Cardiac muscle cell (in vitro differentiated cells and primary cell): ENCODE measurements around the gene BET1L. TPM values are rescaled to one million over a fixed set of nuclear protein-coding genes. Genes with fewer than 3 reads are reported as not detected.
"Not testable (repeated sequence)": the region's sequence is repeated elsewhere in the genome, so short reads cannot be mapped to it uniquely, and the experiment has no call there.

Experiments
- DNase-seq, 2 donors: peaks; one replicate each; pipeline versions ENCODE4 v3.0.0 to v3.0.0-alpha.2; 2010 to 2017; ENCODE audit warnings: low read depth in 1 of 2, low spot score in 1 of 2
- H3K27ac ChIP-seq: fragments of 200-600 bp; sonication (generic); 2 replicates; pipeline ENCODE4 v1.5.1; 2016
- H3K27me3 ChIP-seq: fragments of 200-600 bp; sonication (generic); 2 replicates; pipeline ENCODE4 v1.6.0; 2016; ENCODE audit warnings: control low read depth
- H3K36me3 ChIP-seq: fragments of 200-600 bp; sonication (generic); 2 replicates; pipeline ENCODE4 v1.5.1; 2016; ENCODE audit warnings: control low read depth
- H3K4me1 ChIP-seq: fragments of 200-600 bp; sonication (generic); 2 replicates; pipeline ENCODE4 v1.8.1; 2017; ENCODE audit warnings: low read depth, mild to moderate bottlenecking, mixed run types
- H3K4me3 ChIP-seq: fragments of 200-600 bp; sonication (generic); 2 replicates; pipeline ENCODE4 v1.5.1; 2016; ENCODE audit warnings: mild to moderate bottlenecking
- H3K9me3 ChIP-seq: fragments of 200-600 bp; sonication (generic); 2 replicates; pipeline ENCODE4 v1.5.1; 2017; ENCODE audit warnings: low read depth, mild to moderate bottlenecking, control low read depth
- CTCF ChIP-seq: IDR thresholded peaks from 2 replicates; pipeline ENCODE4 v1.5.1; 2012; ENCODE audit warnings: low read depth, mild to moderate bottlenecking, low read length
- polyA plus RNA-seq: library from polyadenylated mRNA; unstranded; fragments of >200 nt; fragmentation: Nextera tagmentation; extraction: Ambion mirVana; gene quantifications from 2 replicates; pipeline ENCODE4 v1.2.1, GENCODE V29; 2016
- total RNA-seq: library from RNA; depleted of rRNA; stranded (reverse); fragments of >200 nt; gene quantifications from 2 replicates; pipeline ENCODE4 v1.2.3, GENCODE V29; 2016

The BET1L gene
- total and polyA plus RNA-seq, 2 experiments from 2014 or later = 30.6 to 62.0 TPM

- TF ChIP-seq CTCF = no peak
- Histone ChIP-seq H3K36me3 (peaks cover 35% of the 10 kb centered on the region), H3K4me3 (no peak overlapping the region), H3K27ac (no peak overlapping the region), H3K4me1 (no peaks in the 10 kb centered on the region), H3K27me3 (no peaks in the 10 kb centered on the region), H3K9me3 (no peaks in the 10 kb centered on the region)
- no peak for DNase-seq
Observed at GRCh38 chr11:244376-244775, 37.2 kb upstream of the BET1L start.

GRCh38 chr11:241634-242033 is 34.4 kb upstream of the BET1L start:
- no peak overlapping the region for H3K4me3 ChIP-seq
- H3K4me1 ChIP-seq = peaks cover 7% of the 10 kb centered on the region
- peaks cover 11% of the 10 kb centered on the region for H3K36me3 ChIP-seq
- TF ChIP-seq CTCF = no peak
- no peak for DNase-seq
- H3K9me3 ChIP-seq = no peaks in the 10 kb centered on the region
- no peak overlapping the region for H3K27ac ChIP-seq
- no peaks in the 10 kb centered on the region for H3K27me3 ChIP-seq

- Histone ChIP-seq H3K9me3 (no peaks in the 10 kb centered on the region), H3K36me3 (peaks cover 11% of the 10 kb centered on the region), H3K27ac (no peak overlapping the region), H3K27me3 (no peaks in the 10 kb centered on the region), H3K4me1 (peaks cover 7% of the 10 kb centered on the region), H3K4me3 (no peak overlapping the region)
- no peak for DNase-seq
- no peak for TF ChIP-seq CTCF
Observed at GRCh38 chr11:240315-240714, 33.1 kb upstream of the BET1L start.

- H3K9me3 ChIP-seq, H3K36me3 ChIP-seq, H3K27ac ChIP-seq, DNase-seq, H3K4me1 ChIP-seq, H3K27me3 ChIP-seq: not testable (repeated sequence)
- H3K4me3 ChIP-seq = peak overlapping the region; percentile 98
Observed at GRCh38 chr11:238346-238745, 31.1 kb upstream of the BET1L start.

- no peak for TF ChIP-seq CTCF
- no peaks in the 10 kb centered on the region for H3K27me3 ChIP-seq
- peak within 1 kb of the TSS; percentile 98 for H3K4me3 ChIP-seq
- no peaks in the 10 kb centered on the region for H3K36me3 ChIP-seq
- H3K9me3 ChIP-seq = no peaks in the 10 kb centered on the region
- peak; percentile 86 to 92 for DNase-seq
- H3K4me1 ChIP-seq = peaks cover 10% of the 10 kb centered on the region
- peak within 1 kb of the TSS; percentile 93 for H3K27ac ChIP-seq
Observed at GRCh38 chr11:236774-237767, 29.9 kb upstream of the BET1L start, which contains the start of gene PSMD13. Gene PSMD13 (plus strand): TSS chr11:236976. CDS start chr11:237050, 74 bp downstream.
